Measurements from ENCODE around the gene TIGD2. TPM values are rescaled to one million over a fixed set of nuclear protein-coding genes. Genes with fewer than 3 reads are reported as not detected.
A peak's percentile ranks its signal among the peaks of the same experiment; 100 is the strongest.

Gene TIGD2
- total RNA-seq: 2.4 TPM
- long read RNA-seq, partial matches to known transcripts: 0 of 4 reads
- long read RNA-seq, other reads (novel, unspliced or antisense): 0 of 4 reads

DNA sequence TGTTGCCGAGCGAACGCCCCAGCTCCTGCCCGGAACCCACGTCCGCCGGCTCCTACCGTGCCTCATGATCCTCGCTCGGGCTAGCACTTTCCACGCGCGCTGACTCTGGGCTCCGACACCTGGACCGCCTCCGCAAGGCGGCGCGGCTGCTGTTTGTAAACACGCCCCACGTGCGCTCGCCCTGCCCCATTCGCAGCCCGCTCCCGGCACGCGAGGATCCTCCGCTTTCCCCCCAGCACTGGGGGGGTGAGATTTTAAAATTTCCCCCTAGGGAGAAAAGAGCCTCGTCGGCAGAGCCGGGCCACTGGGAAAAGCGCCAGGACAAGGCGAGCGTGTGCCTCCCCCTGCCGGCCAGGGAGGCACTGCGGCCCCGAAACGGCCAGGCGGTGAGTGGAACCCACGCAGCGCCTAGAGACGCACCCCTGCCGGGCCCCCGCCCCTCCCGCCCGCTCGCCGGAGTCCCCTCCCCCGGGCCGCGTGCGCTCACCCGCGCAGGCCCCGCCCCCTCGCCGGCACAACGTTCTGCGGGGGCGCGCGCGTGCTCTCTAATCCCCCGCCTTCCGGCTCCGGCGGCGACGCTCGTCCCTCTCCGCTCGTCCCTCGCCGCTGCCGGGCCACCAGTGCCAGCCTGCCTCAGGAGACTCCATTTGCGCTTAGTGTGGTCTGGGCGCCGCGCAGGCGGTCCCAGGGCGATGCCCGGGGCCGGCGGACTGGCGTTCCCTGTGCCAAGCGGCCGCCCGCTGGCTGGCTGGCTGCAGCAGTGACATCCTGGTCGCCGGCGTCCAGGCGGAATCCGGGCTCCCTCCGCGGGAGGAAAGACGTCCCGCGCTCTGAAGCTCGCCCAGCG lies at the start of gene TIGD2:
Gene TIGD2 (plus strand): TSS at position 548 of the 847 bp plus-strand sequence. CDS start 1,442 bp downstream, outside the sequence.
- intact Hi-C loops (cut with DNase I): loop anchor here (5.0 kb wide), 1 partner anchor 289 kb away; no protein-coding TSS in a partner anchor
- DNase-seq: peak; percentile 92
- ATAC-seq (ENCODE audit: poor library complexity): peak; percentile 99

DNA sequence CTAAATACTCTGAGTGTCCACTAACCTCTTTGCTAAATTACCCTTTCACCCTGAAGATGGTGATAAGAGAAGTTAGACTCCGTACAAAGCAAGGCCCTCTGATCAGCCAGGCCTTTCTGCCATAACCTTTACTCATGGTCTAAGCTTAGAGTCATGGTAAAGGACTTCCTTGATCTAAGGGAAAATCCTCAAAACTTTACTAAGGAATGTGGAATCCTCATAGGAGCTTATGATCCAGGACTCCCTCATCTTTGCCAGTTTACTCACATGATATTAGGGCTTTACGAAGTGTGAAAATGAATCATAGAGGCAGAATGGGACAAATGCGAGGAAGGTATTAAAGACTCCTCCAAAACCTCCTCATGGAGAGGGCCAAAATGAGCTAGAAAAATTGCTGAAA lies 46.5 kb upstream of the TIGD2 start:
- no peak for ATAC-seq (ENCODE audit: poor library complexity)
- intact Hi-C loops (cut with DNase I): no loop called here
- no peak for DNase-seq

DNA sequence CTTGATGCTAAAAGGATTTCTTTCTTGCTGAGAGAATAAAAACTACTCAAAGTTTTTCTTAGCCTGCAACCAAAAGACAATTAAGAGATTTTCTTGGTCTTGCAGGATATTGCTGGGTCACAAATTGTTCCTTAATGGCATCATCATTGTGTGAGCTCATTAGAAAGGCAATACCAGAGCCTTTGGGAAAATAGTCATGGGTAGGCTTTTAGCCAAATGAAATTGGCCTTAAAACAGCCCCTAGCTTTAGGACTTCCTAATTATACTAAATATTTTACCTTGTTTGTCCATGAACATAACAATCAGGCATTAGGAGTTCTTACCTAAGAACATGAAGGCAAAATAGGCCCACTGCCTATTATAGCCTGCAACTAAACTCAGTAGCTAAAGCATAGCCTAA lies 43.9 kb upstream of the TIGD2 start:
- ATAC-seq (ENCODE audit: poor library complexity): no peak
- intact Hi-C loops (cut with DNase I): no loop called here
- DNase-seq: no peak

DNA sequence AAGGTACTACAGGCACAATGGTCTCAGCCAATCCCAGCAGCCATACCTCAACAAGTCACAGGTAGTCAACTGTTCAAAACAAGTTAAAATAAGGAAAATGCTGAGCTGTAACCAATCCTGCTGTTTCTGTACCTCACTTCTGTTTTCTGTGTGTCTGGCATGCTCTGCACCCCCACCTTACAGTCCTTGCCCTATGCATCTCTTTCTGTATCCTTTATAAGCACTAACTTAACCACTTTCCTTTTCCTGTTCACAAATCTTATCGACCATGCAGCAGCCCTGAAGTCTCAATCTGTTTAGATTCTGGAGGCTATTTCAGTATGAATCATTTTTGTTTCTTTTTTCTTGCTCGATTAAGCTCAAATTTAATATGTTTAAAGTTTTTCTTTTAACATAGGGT lies 41.9 kb upstream of the TIGD2 start:
- intact Hi-C loops (cut with DNase I): no loop called here
- DNase-seq: no peak
- ATAC-seq (ENCODE audit: poor library complexity): no peak

DNA sequence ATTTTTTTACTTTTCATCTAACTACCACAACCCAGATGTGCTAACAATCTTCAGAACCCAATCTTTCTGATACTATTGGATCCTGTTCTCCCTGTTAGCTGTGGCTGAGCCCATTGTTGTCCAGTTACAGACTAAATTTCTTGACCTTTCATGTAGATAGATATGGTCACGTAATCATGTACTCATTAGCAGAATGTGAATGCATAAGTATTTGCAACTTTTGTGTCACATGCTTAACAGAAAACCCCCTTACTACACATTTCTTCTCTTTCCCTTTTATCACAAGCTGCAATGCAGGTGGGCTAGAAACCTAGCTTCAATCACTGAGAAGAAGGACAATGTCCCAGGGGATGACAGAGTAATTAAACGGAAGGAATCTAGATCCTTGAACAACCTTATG lies 41.3 kb upstream of the TIGD2 start:
- DNase-seq: no peak
- ATAC-seq (ENCODE audit: poor library complexity): no peak
- intact Hi-C loops (cut with DNase I): no loop called here

DNA sequence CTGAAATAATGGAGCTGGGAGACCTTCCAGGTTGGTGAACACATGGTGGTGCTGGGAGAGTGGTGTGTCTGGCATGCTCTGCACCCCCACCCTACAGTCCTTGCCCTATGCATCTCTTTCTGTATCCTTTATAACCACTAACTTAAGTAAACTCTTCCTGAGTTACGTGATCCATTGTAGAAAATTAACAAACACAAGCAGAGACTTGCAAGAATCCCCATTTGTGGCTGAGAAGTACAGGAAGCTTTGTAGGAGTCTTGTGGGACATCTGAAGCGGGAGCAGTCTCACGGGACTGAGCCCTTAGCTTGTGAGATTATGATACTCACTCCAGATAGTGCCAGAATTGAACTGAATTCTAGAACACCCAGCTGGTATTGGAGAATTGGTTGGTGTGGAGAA lies 40.0 kb upstream of the TIGD2 start:
- DNase-seq (no peak), ATAC-seq (ENCODE audit: poor library complexity) (no peak)
- intact Hi-C loops (cut with DNase I): no loop called here

DNA sequence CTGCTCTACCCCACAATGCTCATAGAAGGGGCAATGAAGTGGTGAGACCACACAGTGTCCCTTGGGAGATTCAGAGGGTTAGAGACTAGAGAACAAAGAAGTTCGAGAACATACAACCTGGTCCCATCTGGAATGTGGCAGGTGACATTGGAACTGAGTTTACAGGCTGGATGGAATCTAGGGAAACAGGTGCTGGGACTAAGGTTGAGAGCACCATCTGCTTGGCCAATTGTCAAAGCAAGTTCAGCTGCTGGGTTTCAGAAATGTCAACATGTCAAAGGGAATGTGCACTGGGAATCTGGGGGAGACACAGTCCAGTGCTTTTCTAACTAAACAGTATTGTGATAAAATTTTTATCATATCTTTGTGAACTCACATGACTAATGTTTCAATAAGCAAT lies 38.4 kb upstream of the TIGD2 start:
- DNase-seq (no peak), ATAC-seq (ENCODE audit: poor library complexity) (no peak)
- intact Hi-C loops (cut with DNase I): no loop called here

DNA sequence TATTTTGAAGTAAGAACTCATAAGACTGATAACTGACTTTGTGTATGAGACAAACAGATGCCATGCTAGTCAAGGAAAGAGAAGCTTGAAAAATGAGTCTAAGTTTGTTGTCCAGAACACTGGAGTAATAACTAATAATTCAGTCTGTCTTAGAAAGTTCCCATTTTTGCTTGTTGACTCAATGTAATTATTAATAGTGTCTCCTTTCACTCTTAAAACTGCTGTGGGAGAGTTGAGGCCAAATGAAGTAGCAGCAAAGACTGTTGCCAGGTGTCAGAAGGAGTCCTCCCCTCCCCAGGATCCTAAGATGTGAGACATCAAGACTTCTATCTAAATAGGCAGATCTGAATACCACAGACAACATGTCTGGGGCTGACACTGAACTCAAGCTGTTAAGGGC lies 33.6 kb upstream of the TIGD2 start:
- ATAC-seq (ENCODE audit: poor library complexity): no peak
- no peak for DNase-seq
- intact Hi-C loops (cut with DNase I): no loop called here

DNA sequence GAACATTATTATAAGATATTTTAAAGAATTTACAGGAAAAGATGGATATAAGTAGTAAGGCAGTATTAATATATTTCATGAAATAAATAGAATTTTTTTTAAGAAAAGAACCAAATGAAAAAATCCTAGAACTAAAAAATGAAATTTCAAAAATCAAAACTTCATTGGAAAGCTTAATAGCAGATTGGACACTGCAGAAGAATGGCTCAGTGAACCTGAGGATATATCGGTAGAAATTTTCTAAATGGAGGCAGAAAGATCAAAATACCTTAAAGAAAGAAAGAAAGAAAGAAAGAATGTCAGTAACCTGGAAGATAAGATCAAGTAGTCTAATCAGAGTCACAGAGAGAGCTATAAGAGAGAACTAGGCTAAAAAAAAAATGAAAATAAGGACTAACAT lies 33.0 kb upstream of the TIGD2 start:
- no peak for ATAC-seq (ENCODE audit: poor library complexity)
- intact Hi-C loops (cut with DNase I): no loop called here
- no peak for DNase-seq

DNA sequence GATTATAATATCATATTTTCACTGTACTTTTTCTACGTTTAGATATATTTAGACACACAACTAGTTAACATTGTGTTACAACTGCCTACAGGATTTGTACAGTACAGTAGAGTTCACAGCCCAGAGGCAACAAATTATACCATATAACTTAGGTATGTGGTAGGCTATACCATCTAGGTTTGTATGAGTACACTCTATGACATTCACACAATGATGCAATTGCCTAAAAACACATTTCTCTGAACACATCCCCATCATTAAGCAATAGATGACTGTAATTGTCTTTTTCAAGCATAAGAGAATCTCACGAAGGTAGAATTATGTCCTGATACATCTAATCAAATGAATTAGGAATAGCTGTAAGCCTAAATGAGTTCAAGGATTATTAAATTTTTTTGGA lies 12.3 kb upstream of the TIGD2 start:
- DNase-seq (no peak), ATAC-seq (ENCODE audit: poor library complexity) (no peak)
- intact Hi-C loops (cut with DNase I): no loop called here

DNA sequence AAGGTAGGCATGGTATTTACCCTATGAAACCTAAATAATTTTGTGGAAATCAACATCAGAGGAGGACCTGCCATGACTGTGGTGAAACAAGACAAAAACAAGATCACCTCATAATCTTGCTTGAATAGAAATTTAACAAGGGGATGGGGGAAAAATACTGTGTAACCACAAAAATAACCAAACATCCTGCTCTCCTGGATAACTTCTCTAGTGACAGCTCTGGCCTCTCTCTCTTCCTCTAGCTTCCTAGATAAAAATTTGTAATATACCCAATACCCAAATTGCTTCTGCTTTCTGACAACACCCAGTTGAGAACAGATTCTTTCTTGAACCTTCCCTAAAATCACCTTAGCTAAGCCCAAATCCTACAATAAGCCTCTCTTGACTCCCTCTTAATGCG lies 11.9 kb upstream of the TIGD2 start:
- intact Hi-C loops (cut with DNase I): no loop called here
- ATAC-seq (ENCODE audit: poor library complexity) (no peak), DNase-seq (no peak)

DNA sequence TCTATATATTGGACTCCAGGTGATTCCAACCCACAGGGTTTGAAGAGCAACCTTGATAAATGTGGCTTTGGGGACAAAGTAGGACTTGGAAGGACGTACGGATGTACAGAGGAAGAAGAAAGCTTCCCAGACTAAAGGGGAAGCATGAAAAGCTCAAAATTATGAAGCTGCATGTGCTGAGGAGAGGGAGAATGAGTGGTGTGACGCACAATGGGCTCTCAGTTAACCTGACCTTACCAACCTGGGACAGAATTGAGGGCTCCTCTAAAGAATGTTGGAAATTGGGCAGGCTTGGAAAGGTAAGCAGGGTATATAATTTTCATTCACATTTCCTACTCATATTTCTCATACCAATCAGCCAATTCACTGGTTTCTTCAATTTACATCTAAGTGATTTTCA lies 10.5 kb upstream of the TIGD2 start:
- DNase-seq: no peak
- ATAC-seq (ENCODE audit: poor library complexity): no peak
- intact Hi-C loops (cut with DNase I): no loop called here

DNA sequence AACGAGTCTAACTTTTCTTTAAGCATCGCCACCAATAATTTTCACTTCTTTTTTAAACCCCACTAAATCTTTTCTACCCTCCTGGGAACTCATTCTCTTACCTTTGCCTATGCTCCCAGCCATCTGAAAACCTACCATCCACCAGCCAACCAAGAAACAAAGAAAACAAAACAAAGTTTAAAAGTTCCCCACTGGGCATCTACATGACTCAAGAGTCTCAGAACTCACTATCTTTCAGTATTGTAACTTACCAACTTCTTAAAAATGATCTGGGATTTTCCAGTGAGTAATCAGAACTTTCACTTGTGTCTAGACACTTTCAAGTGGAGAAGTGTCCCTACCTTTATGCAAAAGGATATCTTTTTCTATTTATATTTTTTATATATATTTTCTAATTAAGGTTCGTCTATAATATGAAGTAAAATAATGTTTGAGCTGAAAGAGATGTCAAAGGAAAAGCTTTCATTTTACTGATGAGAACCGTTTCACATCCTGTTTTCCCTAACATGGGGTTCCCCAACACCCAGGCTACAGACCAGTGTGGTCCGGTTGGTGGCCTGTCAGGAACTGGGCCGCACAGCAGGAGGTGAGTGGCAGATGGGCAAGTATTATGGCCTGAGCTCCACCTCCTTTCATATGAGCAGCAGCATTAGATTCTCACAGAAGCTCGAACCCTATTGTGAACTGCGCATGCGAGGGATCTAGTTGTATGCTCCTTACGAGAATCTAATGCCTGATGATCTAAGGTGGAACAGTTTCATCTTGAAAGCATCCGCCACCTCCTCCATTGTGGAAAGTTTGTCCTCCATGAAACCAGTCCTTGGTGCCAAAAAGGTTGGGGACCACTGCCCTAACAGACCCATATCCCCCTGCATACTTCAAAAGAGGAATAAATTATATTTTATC lies 9.8 kb upstream of the TIGD2 start:
- no peak for DNase-seq
- intact Hi-C loops (cut with DNase I): no loop called here
- ATAC-seq (ENCODE audit: poor library complexity): no peak

DNA sequence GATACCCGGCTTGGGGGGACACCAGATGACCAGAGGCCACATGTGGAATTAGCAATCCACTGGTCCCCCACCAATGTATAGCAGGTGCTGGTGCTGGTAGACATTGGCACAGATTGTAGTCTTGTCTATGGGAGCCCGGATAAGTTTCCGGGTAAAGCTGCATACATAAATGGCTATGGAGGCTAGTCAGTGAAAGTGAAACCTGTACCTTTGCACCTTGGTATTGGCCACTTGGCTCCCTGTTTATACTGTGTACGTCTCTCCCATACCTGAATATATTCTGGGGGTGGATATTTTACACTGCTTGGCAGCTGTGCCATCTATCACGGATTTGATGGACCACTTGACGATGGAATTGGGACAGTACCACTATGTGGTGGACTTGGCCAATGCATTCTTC lies 5.6 kb upstream of the TIGD2 start:
- ATAC-seq (ENCODE audit: poor library complexity): no peak
- intact Hi-C loops (cut with DNase I): no loop called here
- no peak for DNase-seq

DNA sequence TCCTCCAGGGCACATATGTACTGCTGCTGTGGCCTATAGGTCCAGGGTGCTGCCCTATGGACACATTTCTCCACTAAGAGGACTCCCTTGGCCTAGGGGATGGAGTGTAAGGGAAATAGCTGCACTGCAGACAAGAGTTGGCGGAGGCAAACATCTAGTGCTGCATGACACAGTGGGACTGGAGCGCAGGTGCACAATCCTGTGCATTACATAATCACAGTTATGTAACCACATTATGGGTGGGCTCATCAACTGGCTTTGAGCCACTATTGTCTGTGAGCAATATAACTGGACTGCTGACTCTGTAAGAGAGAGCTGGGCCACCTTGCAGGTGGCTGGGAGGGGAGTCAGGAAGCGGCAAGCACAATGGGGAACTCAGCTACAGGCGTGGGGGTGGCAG lies 3.2 kb upstream of the TIGD2 start:
- ATAC-seq (ENCODE audit: poor library complexity) (no peak), DNase-seq (no peak)
- intact Hi-C loops (cut with DNase I): no loop called here

DNA sequence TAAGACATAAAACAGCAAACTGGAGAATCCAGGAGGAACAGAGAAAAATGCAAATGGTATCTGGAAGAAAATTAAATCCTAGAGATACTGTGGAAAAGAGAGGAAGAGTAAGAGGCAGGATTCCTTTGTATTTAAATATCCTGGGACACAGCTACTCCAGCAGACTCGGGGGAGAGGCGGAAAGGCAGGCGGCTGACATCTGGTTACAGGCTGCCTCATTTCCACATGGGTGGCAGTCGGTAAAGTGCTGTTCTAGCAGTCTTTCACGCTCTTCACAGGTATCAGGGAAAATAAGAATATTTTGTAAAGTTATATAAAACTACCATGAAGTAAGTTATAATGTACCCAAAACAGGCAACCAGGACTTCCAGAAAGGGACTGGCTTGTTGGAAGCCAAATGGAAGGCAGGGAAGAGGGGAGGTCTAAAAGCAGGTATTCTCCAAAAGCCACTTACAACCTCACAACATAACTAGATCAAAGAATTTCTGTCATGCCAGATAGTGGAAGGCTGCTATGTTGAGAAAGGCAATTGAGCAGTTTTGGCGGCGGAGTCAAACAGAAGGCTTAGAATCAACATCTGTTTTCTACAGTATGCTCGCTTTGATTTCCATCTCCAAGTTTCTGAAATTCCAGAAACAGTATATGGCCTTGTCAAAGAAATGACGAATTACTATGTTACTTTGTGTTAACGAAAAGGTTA lies 1.3 kb upstream of the TIGD2 start:
- DNase-seq (no peak), ATAC-seq (ENCODE audit: poor library complexity) (no peak)
- intact Hi-C loops (cut with DNase I): loop anchor here (5.0 kb wide), 1 partner anchor 288 kb away; no protein-coding TSS in a partner anchor

DNA sequence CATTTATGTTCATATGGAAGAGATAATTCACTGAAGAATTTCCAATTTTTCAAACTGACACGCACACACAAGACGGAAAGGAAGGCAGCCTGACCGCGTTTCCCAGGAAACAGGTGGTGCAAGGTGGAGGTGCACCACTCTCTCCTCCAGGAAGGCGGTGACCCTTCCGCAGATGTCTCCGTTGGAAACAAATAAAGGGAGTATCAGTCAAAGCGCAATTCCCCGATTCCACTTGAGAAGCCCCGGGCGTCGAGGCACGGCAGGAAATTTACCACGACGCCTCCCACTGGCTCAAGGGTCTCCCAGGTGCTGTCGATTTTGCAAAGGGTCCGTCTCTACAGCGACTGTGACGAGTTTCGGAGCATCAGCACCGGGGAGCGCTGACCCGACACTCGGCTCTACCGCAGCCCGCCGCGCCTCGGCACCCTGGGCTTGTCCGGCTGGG lies 770 bp upstream of the TIGD2 start:
- ATAC-seq (ENCODE audit: poor library complexity) (no peak), DNase-seq (no peak)
- intact Hi-C loops (cut with DNase I): loop anchor here (5.0 kb wide), 1 partner anchor 288 kb away; no protein-coding TSS in a partner anchor

DNA sequence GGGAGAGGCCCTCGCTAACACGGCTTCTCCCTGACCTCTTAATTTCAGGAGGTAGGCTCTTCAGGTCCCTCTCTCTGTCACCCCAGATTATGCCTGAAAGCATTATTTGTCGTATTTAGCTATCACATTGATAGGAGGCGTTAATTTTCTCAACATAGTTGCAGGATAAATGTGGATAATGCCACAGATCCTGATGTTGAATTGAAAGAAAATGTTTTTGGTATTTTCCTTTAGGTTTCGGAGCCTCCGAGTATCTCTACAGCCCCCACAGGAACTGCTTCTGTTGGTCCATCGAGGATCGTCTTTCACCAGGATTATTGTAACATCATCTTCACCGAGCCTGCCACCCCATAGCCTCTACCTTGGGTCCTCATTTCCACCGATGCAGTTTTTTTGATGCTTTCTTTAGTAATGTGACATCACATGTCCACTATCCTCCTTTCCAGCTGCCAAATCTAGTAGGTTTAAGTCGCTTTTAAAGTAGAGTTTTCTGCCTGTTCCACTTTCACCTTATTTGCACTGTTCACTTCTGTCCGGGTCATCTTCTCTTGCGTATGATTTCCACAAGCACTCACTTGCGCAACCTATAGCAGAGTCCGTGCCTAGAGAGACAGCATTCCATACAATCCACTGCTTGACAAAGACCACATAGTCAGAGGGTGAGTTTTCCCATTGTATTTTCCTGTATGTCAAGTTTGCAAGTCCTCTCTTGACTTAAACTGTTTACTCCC lies 665 bp downstream of the TIGD2 start:
- no peak for ATAC-seq (ENCODE audit: poor library complexity)
- no peak for DNase-seq
- intact Hi-C loops (cut with DNase I): loop anchor here (5.0 kb wide), 1 partner anchor 290 kb away; no protein-coding TSS in a partner anchor
